Right hindlimb (tissue), 1 donor: Measurements from ENCODE around the gene ELAVL3.
"Not testable (repeated sequence)": the region's sequence is repeated elsewhere in the genome, so short reads cannot be mapped to it uniquely, and the experiment has no call there.

Source experiments
- DNase-seq: peaks from one replicate; pipeline ENCODE4 v3.0.0-alpha.2; 2018

The ELAVL3 gene

DNA sequence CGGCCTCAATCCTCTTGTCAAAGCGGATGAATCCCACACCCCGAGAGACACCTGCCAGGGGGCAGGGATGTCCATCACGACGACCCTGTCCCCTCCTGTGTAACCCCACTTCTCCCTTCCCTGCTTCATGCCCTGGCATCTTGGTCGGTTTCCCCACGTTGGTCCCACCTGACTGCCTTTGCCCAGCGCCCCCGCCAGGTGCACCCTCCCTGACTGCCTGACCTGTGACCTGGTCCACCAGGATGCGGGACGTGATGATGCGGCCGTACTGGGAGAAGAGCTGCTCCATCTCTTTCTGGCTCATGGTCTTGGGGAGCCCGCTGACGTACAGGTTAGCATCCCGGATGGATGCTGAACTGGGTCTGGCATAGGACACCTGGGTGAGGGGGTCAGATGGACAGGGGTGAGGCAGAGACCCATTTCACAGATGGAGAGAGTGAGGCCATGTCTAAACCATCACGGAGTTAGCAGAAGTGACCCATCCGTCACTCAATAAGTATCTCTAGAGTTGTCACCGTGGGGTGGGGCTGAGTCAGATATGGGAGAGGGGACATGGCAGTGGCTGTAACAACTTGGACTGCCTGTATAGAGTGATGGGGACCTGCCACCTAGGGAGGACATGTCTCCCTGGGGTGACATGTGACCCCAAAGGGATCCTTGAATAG, 22.5 kb downstream of the ELAVL3 start:
- no peak for DNase-seq

DNA sequence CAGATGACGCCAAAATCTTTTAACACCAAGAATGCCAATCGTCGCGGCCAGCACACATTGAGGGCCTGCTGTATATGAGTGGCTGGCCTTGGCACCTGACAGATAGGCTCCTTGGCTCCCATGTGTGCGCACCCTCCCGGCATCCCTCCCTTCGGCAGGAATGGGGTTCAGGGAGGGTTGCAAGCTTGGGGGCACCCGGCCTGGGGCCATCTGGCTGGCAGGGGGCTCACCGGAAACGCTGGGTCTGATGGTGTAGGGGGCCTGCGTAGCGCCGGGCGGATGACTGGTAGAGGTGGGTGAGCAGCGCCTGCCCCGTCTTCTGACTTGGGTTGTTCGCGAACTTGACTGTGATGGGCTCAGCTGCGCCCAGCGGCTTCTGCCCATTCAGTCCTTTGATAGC, 23.0 kb downstream of the ELAVL3 start:
- no peak for DNase-seq

DNA sequence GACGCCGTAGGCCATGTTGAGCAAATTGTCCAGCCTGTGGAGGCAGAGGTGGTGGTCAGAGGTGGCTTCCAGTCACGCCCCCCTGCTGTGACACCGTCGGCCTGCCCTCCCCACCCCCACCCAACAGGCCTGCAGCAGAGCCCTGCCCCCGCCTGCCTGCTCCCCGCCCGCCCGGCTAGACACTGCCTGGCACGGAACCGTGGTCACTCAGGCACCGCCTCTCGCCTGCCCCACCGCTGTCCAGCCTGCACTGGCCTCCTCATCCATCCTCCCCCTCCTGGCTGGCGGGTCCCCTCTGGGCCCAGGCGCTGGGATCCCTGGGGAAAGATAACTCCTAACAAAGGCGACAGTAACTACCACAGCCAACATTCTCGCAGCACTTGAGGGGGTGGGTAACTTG, 23.7 kb downstream of the ELAVL3 start:
- no peak for DNase-seq

DNA sequence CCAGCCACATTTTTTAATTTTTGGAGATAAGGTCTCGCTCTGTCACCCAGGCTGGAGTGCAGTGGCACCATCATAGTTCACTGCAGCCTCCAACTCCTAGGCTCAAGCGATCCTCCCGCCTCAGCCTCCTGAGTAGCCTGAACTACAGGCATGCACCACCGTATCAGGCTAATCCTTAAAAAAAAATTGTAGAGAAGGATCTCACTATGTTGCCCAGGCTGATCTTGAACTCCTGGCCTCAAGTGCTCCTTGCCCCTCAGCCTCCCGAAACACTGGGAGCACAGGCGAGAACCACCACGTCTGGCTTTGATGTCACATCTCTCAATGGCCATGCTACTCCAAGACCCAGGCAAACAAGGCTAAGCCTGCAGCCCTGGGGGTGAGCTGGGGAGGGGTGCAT, 24.2 kb downstream of the ELAVL3 start:
- DNase-seq = no peak

- DNase-seq = not testable (repeated sequence)
These were observed 25.7 kb downstream of the ELAVL3 start for GRCh38 chr19:11455233-11455554.

DNA sequence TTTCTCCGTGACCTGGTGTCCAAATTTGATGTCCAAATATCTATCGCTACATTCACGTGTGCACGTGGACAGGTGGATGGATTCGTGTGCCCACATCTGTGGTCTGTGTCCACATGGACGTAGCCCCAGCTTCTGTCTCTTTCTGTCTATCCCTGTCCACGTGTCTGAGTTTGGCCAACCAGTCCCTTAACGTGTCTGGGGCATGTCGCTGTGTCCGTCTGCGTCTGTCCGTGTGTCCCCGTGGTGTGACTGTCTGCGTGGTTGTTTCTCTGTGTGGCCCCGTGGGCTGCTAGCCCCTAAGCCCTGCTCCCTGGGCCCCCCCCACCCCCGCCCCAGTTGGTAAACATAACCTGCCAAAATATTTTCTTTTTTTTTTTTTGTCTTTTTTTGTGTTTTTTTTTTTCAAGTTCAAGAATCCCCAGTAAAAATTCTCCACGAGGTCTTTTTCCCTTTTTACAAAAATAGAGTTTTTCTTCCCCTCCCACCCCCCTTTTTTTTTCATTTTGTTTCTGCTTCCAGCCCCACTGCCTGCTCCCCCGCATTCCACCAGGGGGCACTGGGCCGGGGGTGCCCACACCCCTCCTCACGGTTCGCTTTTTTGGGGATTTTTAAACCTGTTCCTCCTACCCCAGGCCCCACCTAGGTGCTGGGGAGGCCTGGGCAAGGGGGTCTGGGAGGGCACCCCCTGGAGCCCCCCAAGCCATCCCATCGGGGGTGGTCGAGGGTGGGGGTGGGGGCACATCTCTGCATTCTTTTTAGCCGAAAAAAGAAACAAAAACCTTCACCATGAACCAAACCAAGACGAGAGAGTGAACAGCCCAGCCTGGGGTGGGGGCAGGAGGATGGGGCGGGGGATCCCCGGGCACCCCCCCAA, 27.1 kb downstream of the ELAVL3 start:
- DNase-seq = no peak

DNA sequence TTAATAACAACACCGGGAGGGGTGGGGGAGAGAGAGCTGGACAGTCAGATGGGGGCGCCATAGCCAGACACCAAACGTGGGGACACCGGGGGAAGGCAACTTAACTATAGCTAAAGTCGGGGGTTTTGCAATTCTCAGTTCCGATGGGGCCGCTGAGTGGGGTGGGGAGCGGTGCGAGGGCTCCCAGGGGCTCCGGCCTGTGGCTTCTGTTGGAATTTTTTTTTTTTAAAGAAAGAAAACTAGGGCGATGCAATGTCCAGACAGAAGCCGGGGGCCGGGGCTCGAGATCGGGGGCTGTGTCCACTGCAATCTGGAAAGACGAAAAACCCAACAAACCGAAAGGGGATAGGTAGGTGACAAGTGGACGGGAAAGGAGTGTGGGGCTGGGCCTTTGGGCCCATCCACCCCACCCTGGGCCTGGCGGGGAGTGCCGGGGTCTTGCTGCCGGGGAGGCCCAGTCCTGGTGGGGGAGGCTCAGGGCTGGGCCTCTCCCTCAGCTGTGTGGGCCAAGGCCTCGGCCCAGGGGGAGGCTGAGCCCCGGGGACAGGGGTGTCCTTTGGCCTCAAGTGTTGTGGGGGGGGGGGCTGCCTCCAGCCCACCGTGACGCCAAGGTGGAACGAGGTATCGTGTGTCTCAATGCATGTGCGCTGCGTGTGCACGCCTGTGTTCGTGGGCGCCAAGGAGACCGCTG, 28.1 kb downstream of the ELAVL3 start:
- no peak for DNase-seq

- DNase-seq = no peak
These were observed 28.8 kb downstream of the ELAVL3 start for GRCh38 chr19:11451871-11452619.

GRCh38 chr19:11451327-11451870, 29.4 kb downstream of the ELAVL3 start:
- no peak for DNase-seq

DNA sequence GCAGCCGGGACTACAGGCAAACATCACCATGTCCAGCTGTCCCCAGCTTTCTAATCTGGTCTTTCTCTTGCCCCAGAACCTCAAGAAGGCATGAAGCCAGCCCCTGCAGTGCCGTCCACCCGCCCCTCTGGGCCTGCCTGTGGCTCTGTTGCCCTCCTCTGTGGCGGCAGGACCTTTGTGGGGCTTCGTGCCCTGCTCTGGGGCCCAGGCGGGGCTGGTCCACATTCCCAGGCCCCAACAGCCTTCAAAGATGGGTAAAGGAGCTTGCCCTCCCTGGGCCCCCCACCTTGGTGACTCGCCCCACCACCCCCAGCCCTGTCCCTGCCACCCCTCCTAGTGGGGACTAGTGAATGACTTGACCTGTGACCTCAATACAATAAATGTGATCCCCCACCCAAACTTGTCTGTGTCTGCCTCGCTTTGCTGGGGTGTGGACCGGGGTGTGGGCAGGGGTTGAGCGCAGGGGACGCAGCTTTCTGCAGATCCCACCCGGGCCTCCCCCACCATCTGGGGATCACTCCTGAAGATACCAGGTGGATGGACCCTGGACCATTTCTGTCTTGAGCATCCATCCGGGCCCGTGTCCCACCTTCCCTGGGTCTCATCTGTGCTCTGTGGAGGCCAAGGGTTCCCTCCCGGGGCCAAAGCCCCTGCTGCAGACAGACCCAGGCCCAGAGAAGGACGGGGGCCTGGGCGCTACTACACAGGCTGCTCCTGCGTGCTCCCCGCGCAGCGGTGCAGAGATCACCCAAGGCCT, 30.1 kb downstream of the ELAVL3 start:
- DNase-seq = no peak

- no peak for DNase-seq
These were observed 31.8 kb downstream of the ELAVL3 start for GRCh38 chr19:11448923-11449554.

GRCh38 chr19:11448410-11448809, 32.4 kb downstream of the ELAVL3 start:
- no peak for DNase-seq

DNA sequence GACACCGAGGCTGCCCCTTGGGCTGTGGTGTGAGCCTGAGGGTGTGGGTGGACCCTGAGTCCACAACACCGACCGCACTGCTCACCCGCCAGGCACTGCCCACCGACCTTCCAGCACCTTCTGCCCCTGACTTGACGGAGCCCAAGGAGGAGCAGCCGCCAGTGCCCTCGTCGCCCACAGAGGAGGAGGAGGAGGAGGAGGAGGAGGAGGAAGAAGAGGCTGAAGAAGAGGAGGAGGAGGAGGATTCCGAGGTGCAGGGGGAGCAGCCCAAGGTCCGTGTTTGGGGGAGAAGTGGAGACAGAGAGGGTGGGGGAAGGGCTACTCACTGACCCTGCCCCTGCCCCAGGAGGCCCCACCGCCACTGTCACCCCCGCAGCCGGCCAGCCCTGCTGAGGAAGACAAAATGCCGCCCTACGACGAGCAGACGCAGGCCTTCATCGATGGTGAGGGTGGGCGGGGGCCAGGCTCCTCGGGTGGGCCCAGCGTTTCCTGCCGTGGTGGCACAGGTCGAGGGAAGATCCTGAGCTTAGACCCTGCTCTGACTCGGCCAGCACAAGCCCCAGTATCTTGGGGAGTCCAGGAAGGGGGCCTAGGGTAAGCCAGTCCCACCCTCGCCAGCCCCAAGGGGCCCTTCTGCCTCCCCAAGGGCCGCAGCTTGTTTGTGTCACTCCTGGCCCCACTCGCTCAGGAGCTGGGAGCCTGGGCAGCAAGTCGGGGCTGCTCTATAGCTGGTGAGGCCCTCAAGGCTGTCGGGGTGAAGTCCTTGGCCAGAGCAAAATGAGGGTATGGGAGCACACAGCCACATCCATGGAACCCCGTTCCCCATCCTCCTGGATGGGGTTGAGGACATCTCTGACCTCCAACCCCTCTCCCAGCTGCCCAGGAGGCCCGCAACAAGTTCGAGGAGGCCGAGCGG, 33.2 kb downstream of the ELAVL3 start:
- no peak for DNase-seq

DNA sequence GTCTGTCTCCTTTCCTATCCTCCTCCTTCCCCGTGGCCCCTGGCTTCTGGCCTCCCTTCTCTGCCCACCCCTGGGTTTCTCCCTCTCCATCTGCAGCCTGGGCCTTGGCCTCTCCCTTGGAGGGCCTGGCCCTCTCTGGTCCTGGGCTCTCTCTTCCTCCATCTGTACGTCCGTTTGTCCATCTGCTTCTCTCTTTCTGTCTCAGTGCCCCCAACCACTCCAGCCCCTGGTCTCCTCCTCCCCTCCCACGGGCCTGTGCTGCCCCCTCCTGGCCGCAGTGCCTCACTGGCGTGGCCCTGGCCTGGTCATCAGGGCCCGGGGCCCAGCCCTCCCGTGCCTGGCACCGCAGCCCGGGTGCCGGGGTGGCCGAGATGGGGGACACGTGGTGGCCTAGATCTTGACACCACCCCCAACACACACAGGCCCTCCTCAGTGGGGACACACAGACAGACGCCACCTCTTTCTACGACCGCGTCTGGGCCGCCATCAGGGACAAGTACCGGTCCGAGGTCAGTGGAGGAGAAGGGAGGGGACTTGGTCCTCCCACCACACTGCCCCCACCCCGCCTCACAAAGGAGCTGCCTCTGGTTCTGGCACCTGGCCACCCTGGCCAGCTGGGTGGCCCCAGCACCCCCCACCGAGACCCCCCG, 34.1 kb downstream of the ELAVL3 start:
- peak; percentile 48 for DNase-seq

- DNase-seq = no peak
These were observed 34.6 kb downstream of the ELAVL3 start for GRCh38 chr19:11446271-11446651.

DNA sequence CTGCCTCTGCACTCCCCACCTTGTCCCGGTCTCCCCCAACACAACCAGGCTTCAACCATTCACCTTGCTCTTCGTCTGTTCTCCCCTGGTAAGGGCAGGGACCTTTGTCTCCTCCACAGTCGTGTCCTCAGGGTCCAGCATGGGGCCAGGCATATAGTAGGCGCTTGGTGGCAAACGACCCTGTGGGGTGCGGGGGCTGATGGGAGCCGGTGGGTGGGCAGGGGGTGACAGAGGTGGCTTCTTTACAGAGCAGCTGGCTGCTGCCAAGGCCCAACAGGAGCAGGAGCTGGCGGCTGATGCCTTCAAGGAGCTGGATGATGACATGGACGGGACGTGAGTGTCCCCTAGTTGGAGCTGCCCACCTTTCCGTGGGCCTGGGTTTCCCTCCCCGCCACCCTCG, 35.7 kb downstream of the ELAVL3 start:
- DNase-seq = no peak

- DNase-seq = no peak
These were observed 36.8 kb downstream of the ELAVL3 start for GRCh38 chr19:11444059-11444458.

DNA sequence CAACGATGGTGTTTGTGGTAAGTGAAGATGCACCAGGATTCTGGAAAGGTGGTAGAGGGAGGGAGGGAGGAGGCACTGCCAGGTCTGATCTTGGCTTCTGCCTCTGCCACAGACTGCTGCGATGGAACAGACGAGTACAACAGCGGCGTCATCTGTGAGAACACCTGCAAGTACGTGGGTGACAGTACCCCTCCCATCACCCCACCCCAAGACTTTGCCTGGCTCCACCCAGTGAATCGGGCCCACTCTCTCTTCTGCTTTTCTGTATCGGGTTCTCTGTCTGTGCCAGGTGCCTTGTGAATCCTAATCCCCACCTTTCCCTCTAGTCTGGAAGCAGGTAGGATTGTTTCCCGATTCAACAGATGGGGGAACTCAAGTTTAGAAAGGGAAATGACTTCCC, 42.9 kb downstream of the ELAVL3 start:
- no peak for DNase-seq

GRCh38 chr19:11435833-11436313, 45.0 kb downstream of the ELAVL3 start:
- DNase-seq = no peak
